ENCODE data around the gene IRF2BPL.

DNA sequence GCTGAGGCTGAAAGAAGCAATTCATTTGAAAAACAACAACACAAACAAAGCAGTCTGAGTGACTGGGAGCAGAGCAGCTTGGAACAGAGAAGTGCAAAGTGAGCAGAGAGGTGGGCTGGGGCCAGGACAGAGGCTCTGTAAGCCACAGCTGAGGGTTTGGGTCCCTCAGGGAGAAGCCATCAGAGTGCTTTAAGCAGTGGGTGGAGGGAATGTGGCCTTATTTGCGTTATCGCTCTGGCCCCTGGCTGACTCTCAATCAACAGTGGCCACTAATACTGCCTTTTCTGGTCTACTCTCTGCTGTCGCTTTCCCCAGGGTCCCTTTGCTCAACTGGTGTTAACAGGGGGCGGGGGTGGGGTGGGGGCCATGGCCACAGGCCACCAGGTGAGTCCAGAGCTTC is 44.2 kb downstream of the IRF2BPL start:
- TF ChIP-seq EZH2phosphoT487 (IDR thresholded peaks at IDR 0.05; ENCODE audit: borderline replicate concordance, low read depth, low read length), result no peak
- TF ChIP-seq, protein P1, sequence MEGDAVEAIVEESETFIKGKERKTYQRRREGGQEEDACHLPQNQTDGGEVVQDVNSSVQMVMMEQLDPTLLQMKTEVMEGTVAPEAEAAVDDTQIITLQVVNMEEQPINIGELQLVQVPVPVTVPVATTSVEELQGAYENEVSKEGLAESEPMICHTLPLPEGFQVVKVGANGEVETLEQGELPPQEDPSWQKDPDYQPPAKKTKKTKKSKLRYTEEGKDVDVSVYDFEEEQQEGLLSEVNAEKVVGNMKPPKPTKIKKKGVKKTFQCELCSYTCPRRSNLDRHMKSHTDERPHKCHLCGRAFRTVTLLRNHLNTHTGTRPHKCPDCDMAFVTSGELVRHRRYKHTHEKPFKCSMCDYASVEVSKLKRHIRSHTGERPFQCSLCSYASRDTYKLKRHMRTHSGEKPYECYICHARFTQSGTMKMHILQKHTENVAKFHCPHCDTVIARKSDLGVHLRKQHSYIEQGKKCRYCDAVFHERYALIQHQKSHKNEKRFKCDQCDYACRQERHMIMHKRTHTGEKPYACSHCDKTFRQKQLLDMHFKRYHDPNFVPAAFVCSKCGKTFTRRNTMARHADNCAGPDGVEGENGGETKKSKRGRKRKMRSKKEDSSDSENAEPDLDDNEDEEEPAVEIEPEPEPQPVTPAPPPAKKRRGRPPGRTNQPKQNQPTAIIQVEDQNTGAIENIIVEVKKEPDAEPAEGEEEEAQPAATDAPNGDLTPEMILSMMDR (conservative IDR thresholded peaks at IDR 0.05; ENCODE audit: low read length), result no peak

All from OCI-LY7 (cell line).